DMS53 treated with DMSO at 0.1 percent for 48 hours (cell line): ENCODE results near the gene LPP.
"Not testable (repeated sequence)": the region's sequence is repeated elsewhere in the genome, so short reads cannot be mapped to it uniquely, and the experiment has no call there.

Source experiments
- DNase-seq: peaks from one replicate; lab custom pipeline; 2025; ENCODE audit not compliant: unreplicated experiment; lab: John Stamatoyannopoulos, UW

Gene LPP

GRCh38 chr3:188421151-188421821 is 267.3 kb downstream of the LPP start:
- no peak for DNase-seq

- DNase-seq = no peak
Measured at GRCh38 chr3:188421836-188422540, 268.0 kb downstream of the LPP start.

GRCh38 chr3:188427981-188428380 is 274.0 kb downstream of the LPP start:
- DNase-seq = not testable (repeated sequence)

GRCh38 chr3:188431040-188431439 is 277.1 kb downstream of the LPP start:
- no peak for DNase-seq

- no peak for DNase-seq
Measured at GRCh38 chr3:188431553-188431952, 277.6 kb downstream of the LPP start.

- DNase-seq = no peak
Measured at GRCh38 chr3:188432802-188433520, 279.0 kb downstream of the LPP start.

- no peak for DNase-seq
Measured at GRCh38 chr3:188433521-188434150, 279.7 kb downstream of the LPP start.

GRCh38 chr3:188434594-188434993 is 280.6 kb downstream of the LPP start:
- DNase-seq = no peak

- DNase-seq = no peak
Measured at GRCh38 chr3:188435266-188435665, 281.3 kb downstream of the LPP start.

- DNase-seq = no peak
Measured at GRCh38 chr3:188437926-188438325, 284.0 kb downstream of the LPP start.

- DNase-seq = no peak
Measured at GRCh38 chr3:188439080-188439479, 285.1 kb downstream of the LPP start.

GRCh38 chr3:188440340-188440972 is 286.5 kb downstream of the LPP start:
- DNase-seq = no peak

GRCh38 chr3:188442430-188442829 is 288.5 kb downstream of the LPP start:
- no peak for DNase-seq

GRCh38 chr3:188445175-188445574 is 291.2 kb downstream of the LPP start:
- DNase-seq = not testable (repeated sequence)

GRCh38 chr3:188446014-188446413 is 292.1 kb downstream of the LPP start:
- no peak for DNase-seq

GRCh38 chr3:188446766-188447165 is 292.8 kb downstream of the LPP start:
- DNase-seq = no peak

- DNase-seq = no peak
Measured at GRCh38 chr3:188448813-188449212, 294.9 kb downstream of the LPP start.

GRCh38 chr3:188449421-188449820 is 295.5 kb downstream of the LPP start:
- DNase-seq = no peak

- no peak for DNase-seq
Measured at GRCh38 chr3:188452158-188452772, 298.3 kb downstream of the LPP start.
